ENCODE data around the gene ARHGAP42.

ARHGAP42 gene

DNA sequence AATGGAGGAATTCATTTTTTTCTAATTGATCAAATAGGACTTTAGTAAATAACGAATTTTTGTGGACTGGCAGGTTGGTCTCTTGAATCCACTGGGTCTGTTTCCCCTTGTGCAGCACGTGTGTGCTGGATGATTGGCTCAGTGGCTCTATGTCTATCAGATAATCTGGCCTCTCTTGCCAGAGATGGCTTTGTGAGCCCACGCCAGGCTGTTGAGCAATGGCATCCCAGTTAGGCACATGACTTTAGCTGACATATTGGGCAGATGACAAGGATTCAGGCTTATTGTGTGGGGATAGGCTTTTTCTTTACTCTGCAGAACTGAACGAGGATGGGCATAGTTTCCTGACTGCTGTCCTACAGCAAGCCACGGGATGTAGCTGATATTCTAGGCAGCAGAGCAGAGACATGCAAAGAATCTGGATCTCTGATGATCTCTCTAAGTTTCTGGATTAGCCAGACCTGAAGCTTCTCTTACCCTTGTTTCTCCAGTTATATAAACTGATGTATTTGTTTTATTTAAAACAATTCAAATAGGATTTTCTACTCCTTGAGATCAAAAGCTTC lies 144.9 kb downstream of the ARHGAP42 start:
- DNase-seq = no peak

GRCh38 chr11:100832829-100833228 lies 145.7 kb downstream of the ARHGAP42 start:
- DNase-seq = no peak

GRCh38 chr11:100833276-100833675 lies 146.2 kb downstream of the ARHGAP42 start:
- DNase-seq = no peak

DNA sequence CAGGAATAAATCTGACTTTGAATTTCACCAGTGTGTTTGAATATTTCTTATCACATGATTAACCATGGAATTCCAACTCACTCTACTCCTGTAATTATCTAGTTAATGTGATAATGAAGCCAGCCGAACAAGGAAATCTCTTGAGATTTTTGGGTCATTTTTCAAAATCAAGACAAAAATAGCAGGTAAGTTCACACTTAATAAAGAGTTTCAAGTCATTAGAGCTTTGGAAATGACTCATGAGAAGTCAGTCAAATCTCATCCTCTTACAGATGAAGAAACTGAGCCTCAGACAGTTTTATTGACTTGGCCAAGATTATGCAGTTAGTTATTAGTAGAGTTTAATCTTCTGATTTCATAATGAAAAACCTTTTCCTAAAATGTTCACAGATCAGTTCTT lies 148.8 kb downstream of the ARHGAP42 start:
- DNase-seq = no peak

GRCh38 chr11:100837311-100837710 lies 150.2 kb downstream of the ARHGAP42 start:
- DNase-seq = no peak

DNA sequence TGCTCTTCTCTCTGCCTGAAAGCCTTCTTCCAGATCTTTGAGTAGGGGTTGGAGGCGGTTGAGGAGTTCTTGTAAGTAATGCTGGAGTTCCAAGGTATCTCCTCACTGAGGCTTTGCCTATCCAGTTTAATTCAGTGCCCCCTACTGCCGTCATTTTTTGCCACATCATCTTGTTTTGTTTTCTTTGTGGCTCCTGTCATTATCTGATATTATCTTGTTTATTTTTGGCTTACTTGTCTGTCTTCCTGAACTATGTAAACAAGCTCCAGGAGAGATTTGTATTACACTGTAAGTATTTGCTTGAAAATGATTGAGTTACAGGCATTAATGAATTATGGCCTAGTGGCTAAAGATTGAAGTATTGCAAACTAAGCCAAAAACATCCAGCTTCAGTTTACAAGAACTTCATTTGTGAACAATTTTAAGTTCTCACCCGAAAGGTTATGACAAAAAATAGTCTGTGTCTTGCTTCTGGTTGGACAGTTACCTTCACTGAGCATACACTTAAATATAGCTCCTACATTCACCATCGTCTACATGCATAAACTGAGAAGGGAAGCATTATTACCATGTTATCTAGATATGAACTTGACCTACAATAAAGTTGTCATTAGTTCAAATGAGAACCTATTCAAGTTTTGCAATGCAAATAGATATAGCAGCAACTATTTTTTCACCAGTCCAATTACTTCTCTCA lies 154.8 kb downstream of the ARHGAP42 start:
- no peak for DNase-seq

- DNase-seq = no peak
Observed at GRCh38 chr11:100847696-100848216, 160.7 kb downstream of the ARHGAP42 start.

DNA sequence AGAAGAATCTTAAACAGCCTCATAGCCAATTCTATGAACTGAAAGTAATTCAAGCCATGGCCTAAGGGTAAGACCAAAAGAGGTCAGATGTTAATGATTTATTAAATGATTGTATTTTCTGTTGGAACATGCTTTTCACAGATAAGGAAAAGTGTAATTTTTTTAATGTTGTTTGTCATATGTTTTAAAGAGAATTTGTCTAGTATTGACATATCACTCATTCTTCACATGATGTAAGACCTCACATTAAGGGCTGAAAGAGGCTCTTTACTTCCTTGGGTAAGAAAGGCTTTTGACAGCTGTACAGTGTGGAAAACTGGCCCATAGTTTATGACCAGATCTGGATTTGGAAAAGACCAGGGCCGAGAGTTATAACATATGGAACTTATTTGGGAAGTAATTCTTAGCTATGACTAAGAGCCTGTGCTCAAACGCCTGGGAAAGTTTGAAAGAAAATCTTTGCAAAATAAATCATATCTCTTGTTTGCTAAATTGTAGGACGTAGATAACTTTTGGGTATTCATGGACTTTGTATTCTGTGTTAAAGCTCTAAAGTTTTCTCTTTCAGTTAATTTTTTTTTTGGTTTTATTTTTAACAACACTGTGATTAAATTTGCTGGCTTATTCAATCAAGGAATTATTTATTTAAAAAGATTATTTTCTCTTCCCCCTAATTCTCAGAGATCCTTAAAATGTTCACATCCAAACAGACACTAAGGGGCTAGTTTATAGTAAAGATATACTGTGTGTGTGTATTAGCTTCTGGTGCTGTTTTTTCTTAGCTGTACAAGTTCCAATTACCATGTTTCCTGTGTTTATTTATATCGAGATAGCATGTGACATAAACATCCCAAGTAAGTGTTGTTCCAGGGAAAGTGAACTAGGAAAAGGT lies 162.2 kb downstream of the ARHGAP42 start:
- no peak for DNase-seq

DNA sequence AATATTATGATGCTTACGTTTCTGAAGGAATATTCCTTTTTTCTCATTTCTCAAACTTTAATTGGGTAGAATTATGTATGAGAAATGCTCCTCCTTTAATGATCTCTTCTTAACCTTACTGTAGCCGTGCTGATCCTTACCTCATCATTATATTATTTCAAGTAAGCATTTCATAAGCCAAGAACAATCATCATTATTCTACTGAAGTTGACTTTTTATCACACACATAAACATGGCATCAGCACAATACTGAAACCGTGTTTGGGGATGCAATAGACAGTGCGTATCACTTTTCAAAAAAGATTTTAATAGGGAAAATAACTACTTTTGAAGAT lies 162.8 kb downstream of the ARHGAP42 start:
- DNase-seq = no peak

DNA sequence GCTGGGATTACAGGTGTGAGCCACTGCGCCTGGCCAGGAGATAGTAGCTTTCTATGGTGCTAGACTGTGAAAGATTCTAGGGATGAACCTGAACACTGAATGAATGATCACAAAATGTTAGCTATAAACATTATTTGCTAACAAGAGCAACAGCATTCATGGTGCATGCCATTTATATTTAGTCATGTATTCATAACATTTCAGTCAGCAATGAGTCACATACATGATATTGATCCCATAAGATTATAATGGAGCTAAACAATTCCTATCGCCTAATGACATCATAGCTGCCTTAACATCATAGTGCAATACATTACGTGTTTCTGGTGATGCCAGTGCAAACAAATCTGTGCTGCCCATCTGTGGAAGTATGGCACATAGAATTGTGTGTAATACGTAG lies 164.1 kb downstream of the ARHGAP42 start:
- DNase-seq = no peak

GRCh38 chr11:100851584-100852152 lies 164.6 kb downstream of the ARHGAP42 start:
- no peak for DNase-seq

- peak in 1 of 51 donors; percentile 15 for DNase-seq
Observed at GRCh38 chr11:100855466-100856067, 168.5 kb downstream of the ARHGAP42 start.

DNA sequence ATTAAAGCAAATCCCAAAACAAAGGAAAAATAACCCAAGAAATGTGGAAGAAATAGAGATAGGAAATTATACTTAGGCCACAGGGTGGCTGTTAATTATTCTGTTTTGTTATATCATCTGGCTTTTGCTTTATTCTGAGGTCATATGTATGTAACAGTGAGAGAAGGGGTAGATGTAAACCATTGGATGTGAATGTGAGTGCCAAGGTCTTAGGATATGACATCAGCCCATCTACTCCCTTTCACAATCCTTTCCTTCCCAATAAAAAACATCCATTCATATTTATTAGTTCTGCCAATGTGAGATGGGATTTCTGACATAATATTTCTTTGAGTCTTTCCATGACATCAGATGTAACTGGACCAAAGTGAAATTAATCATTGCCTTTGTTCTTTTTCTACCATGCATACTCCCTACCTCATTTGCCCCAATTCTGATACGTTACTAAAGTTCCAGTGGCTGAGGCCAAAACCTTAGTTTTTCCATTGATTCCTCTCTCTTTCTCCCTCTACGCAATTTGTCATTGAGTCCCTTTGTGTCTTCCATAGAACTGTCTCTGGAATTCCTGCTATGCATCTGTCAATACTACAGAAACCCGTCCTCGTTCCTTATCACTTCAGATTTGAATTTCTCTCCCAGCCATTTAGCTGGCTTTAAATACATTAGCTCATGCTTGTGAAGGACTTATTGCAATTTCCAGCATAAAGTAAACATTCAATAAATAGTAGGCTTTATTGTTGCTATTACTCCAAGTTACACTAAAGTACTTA lies 170.3 kb downstream of the ARHGAP42 start:
- no peak for DNase-seq

DNA sequence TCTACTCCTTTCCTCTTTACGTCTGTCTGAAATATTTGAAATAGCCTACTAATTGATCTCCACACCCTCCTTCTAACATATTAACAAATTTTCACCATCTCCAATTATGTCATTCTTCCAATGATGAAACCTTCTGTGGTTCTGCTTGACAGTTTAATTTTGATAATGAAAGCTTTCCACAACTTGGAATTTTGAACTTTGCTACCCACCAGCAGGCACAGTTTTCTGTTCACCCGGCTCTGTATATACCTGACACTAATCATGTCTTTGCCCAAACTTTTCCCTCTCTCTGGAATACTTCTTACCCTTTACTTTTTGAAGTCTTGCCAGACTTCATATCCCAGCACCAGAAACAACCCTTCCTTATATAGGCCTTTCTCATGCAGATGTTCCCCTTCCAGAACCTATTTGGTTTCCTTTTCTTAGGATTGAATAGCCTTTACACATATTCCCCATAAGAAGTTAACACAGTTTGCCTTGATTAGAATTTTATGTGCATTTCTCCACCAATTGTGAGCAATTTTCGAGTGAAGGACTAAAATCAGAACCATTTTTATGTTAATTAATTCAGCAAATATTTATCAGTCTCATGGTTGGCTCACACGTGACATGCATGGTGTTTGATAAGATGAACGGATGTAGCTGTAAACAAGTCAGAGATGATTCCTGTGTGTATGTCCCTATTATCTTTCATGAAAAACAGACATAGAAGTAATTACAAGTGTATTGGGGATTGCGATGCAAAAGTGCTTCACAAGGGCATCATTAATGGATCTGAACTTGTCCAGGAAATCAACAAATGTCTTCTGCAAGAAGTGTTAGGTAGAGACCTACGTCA lies 173.4 kb downstream of the ARHGAP42 start:
- no peak for DNase-seq

- no peak for DNase-seq
Observed at GRCh38 chr11:100861212-100861611, 174.1 kb downstream of the ARHGAP42 start.

GRCh38 chr11:100863080-100863581 lies 176.0 kb downstream of the ARHGAP42 start:
- no peak for DNase-seq

DNA sequence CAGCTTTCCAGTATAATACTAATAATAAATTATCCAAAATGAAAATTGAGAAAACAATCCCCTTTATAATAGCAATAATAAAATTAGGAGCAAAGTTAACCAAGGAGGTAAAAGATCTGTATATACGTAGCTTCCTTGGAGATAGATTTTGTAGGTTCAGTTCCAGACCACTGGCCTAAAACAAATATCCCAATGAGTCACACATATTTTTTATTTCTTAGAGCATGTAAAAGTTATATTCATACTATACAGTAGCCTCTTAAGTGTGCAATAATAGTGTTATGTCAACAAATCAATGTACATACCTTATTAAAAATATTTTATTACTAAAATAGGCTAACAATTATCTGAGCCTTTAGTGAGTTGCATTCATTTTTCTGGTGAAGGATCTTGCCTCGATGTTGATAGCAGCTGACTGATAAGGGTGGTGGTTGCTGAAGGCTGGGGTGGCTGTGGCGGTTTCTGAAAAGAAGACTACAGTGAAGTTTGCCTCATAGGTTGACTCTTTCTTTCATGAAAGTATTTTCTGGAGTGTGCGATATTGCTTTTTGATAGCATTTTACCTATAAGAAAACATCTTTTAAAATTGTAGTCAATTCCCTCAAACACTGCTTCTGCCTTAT lies 178.5 kb downstream of the ARHGAP42 start:
- no peak for DNase-seq

GRCh38 chr11:100866453-100866852 lies 179.4 kb downstream of the ARHGAP42 start:
- no peak for DNase-seq

GRCh38 chr11:100867606-100868005 lies 180.5 kb downstream of the ARHGAP42 start:
- DNase-seq = no peak

Measured in hypothalamus (tissue), 51 donors.